ENCODE data around the gene ANXA8. TPM values are rescaled to one million over a fixed set of nuclear protein-coding genes. Genes with fewer than 3 reads are reported as not detected.
"Not testable (repeated sequence)": the region's sequence is repeated elsewhere in the genome, so short reads cannot be mapped to it uniquely, and the experiment has no call there.

Gene ANXA8
- 0.52 TPM for total RNA-seq

- DNase-seq (ENCODE audit: low spot score) = not testable (repeated sequence)
These were observed at the start of gene ANXA8 for GRCh38 chr10:47483923-47484322. Gene ANXA8, minus strand, starts transcription at chr10:47484115. Its CDS starts 182 bp downstream, at chr10:47483933.

- not testable (repeated sequence) for DNase-seq (ENCODE audit: low spot score)
These were observed 39.6 kb upstream of the ANXA8 start, which contains the start of gene AGAP9 for GRCh38 chr10:47523475-47523874. Gene AGAP9, minus strand, starts transcription at chr10:47523638. Its CDS starts 112 bp downstream, at chr10:47523526.

- not testable (repeated sequence) for DNase-seq (ENCODE audit: low spot score)
These were observed 18.4 kb upstream of the ANXA8 start for GRCh38 chr10:47502313-47502712.

- not testable (repeated sequence) for DNase-seq (ENCODE audit: low spot score)
These were observed 10.3 kb upstream of the ANXA8 start for GRCh38 chr10:47494226-47494625.

GRCh38 chr10:47491600-47491999 is 7.7 kb upstream of the ANXA8 start, which contains the start of gene FAM25G:
Gene FAM25G, minus strand, starts transcription at chr10:47491700. Its CDS starts 26 bp downstream, at chr10:47491674.
- DNase-seq (ENCODE audit: low spot score) = not testable (repeated sequence)

- not testable (repeated sequence) for DNase-seq (ENCODE audit: low spot score)
These were observed 5.7 kb upstream of the ANXA8 start for GRCh38 chr10:47489630-47490029.

- DNase-seq (ENCODE audit: low spot score) = not testable (repeated sequence)
These were observed 2.0 kb upstream of the ANXA8 start for GRCh38 chr10:47485943-47486342.

GRCh38 chr10:47484786-47485185 is 871 bp upstream of the ANXA8 start:
- DNase-seq (ENCODE audit: low spot score) = not testable (repeated sequence)

- DNase-seq (ENCODE audit: low spot score) = not testable (repeated sequence)
These were observed 1.5 kb downstream of the ANXA8 start for GRCh38 chr10:47482367-47482766.

GRCh38 chr10:47481768-47482181 is 2.1 kb downstream of the ANXA8 start:
- DNase-seq (ENCODE audit: low spot score) = not testable (repeated sequence)

GRCh38 chr10:47481182-47481766 is 2.6 kb downstream of the ANXA8 start:
- DNase-seq (ENCODE audit: low spot score) = not testable (repeated sequence)

GRCh38 chr10:47480133-47480532 is 3.8 kb downstream of the ANXA8 start:
- not testable (repeated sequence) for DNase-seq (ENCODE audit: low spot score)

GRCh38 chr10:47478114-47478513 is 5.8 kb downstream of the ANXA8 start:
- not testable (repeated sequence) for DNase-seq (ENCODE audit: low spot score)

- DNase-seq (ENCODE audit: low spot score) = not testable (repeated sequence)
These were observed 6.8 kb downstream of the ANXA8 start for GRCh38 chr10:47477078-47477477.

- not testable (repeated sequence) for DNase-seq (ENCODE audit: low spot score)
These were observed 8.8 kb downstream of the ANXA8 start for GRCh38 chr10:47475101-47475500.

- DNase-seq (ENCODE audit: low spot score) = not testable (repeated sequence)
These were observed 10.4 kb downstream of the ANXA8 start for GRCh38 chr10:47473516-47473915.

GRCh38 chr10:47472647-47473046 is 11.3 kb downstream of the ANXA8 start:
- not testable (repeated sequence) for DNase-seq (ENCODE audit: low spot score)

GRCh38 chr10:47472072-47472471 is 11.8 kb downstream of the ANXA8 start:
- not testable (repeated sequence) for DNase-seq (ENCODE audit: low spot score)

- DNase-seq (ENCODE audit: low spot score) = not testable (repeated sequence)
These were observed 15.0 kb downstream of the ANXA8 start for GRCh38 chr10:47468731-47469528.

- not testable (repeated sequence) for DNase-seq (ENCODE audit: low spot score)
These were observed 16.0 kb downstream of the ANXA8 start for GRCh38 chr10:47467957-47468356.

- DNase-seq (ENCODE audit: low spot score) = not testable (repeated sequence)
These were observed 16.5 kb downstream of the ANXA8 start for GRCh38 chr10:47467458-47467857.

GRCh38 chr10:47465216-47465917 is 18.5 kb downstream of the ANXA8 start:
- DNase-seq (ENCODE audit: low spot score) = not testable (repeated sequence)

All from mucosa of gallbladder (tissue), 1 donor.